ENCODE measurements around the gene RPGRIP1L. TPM values are rescaled to one million over a fixed set of nuclear protein-coding genes. Genes with fewer than 3 reads are reported as not detected.

RPGRIP1L gene
- total and polyA plus RNA-seq, 2 of the 13 experiments (the other 11 are each of a cell fraction or from before 2014, with no cell fraction given), result 5.0 to 13.5 TPM

DNA sequence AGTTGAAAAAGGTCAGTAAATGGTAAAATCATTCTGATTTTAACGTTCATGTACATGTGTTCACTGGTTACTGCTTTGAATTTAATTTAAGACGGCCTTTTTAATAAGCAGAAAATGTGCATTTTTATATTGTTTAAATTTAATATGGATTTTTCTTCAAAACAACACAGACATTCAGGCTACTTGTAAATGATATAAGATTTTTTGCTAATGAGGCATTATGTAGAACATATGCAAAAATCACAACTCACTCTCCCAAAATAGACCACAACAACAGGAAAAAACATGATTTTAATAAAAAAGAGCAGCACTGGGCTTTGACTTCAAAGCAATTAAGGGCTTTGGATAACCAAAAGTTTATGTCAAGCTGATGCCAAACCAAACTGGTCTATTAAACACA lies 22.3 kb downstream of the RPGRIP1L start:
- BruUV-seq (replicated peaks), result no TSS peak
- H3K9me3 ChIP-seq (ENCODE audit: low read length), result no peaks in the 10 kb centered on the region
- no peak for TF ChIP-seq ZNF703 (CRISPR knock-in tag; IDR thresholded peaks at IDR 0.05; ENCODE audit: borderline replicate concordance)
- TF ChIP-seq, protein P1, sequence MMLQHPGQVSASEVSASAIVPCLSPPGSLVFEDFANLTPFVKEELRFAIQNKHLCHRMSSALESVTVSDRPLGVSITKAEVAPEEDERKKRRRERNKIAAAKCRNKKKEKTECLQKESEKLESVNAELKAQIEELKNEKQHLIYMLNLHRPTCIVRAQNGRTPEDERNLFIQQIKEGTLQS (CRISPR knock-in tag; IDR thresholded peaks at IDR 0.05), result no peak
- no peak for TF ChIP-seq ZMYM2 (CRISPR knock-in tag; IDR thresholded peaks at IDR 0.05)
- TF ChIP-seq ZNF276 (CRISPR knock-in tag; IDR thresholded peaks at IDR 0.05; ENCODE audit: low read depth), result no peak
- no peak for TF ChIP-seq RAD51 (IDR thresholded peaks at IDR 0.05; ENCODE audit: borderline replicate concordance)
- TF ChIP-seq, protein P2, sequence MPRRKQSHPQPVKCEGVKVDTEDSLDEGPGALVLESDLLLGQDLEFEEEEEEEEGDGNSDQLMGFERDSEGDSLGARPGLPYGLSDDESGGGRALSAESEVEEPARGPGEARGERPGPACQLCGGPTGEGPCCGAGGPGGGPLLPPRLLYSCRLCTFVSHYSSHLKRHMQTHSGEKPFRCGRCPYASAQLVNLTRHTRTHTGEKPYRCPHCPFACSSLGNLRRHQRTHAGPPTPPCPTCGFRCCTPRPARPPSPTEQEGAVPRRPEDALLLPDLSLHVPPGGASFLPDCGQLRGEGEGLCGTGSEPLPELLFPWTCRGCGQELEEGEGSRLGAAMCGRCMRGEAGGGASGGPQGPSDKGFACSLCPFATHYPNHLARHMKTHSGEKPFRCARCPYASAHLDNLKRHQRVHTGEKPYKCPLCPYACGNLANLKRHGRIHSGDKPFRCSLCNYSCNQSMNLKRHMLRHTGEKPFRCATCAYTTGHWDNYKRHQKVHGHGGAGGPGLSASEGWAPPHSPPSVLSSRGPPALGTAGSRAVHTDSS (CRISPR knock-in tag; conservative IDR thresholded peaks at IDR 0.05), result no peak
- TF ChIP-seq, protein P3, sequence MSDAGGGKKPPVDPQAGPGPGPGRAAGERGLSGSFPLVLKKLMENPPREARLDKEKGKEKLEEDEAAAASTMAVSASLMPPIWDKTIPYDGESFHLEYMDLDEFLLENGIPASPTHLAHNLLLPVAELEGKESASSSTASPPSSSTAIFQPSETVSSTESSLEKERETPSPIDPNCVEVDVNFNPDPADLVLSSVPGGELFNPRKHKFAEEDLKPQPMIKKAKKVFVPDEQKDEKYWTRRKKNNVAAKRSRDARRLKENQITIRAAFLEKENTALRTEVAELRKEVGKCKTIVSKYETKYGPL (CRISPR knock-in tag; IDR thresholded peaks at IDR 0.05), result no peak
- no peaks in the 10 kb centered on the region for H3K4me1 ChIP-seq (ENCODE audit: insufficient read depth, low read length)
- H3K4me3 ChIP-seq (replicated peaks in 1 of 3; ENCODE audit: insufficient read depth in 1 of 3, low read depth in 2 of 3, low read length in 3 of 3), result no peak overlapping the region
- ATAC-seq, result no peak
- no peak for FAIRE-seq
- in situ Hi-C loops (cut with HindIII; ENCODE audit: extremely low pct_ligation_motif_present, low pct_unique_long_range_greater_than_20kb), result no loop called here
- H3K79me2 ChIP-seq (ENCODE audit: insufficient read depth, low read length), result no peaks in the 10 kb centered on the region
- intact Hi-C loops (cut with micrococcal nuclease; ENCODE audit: unreplicated experiment), result no loop called here
- POLR2A ChIA-PET, result no interaction called here
- H4K20me1 ChIP-seq (ENCODE audit: insufficient read depth, low read length), result no peaks in the 10 kb centered on the region
- H3K27me3 ChIP-seq (ENCODE audit: control insufficient read depth in 1 of 2, insufficient read depth in 2 of 2, low read length in 2 of 2), result no peaks in the 10 kb centered on the region
- no peak overlapping the region for H3K4me2 ChIP-seq (ENCODE audit: low read depth, low read length)
- H2AFZ ChIP-seq (ENCODE audit: low read length), result no peak overlapping the region
- DNase-seq (ENCODE audit: low spot score), result no peak
- CTCF ChIA-PET (ENCODE audit: low intra/inter-chr PET ratio, low total read pairs), result no interaction called here
- no peak overlapping the region for H3K27ac ChIP-seq (ENCODE audit: extremely low read length, insufficient read depth, low read length)
- H3K9ac ChIP-seq (ENCODE audit: insufficient read depth, low read depth, low read length), result no peak overlapping the region
- 79% methylated on average over 2 of the region's 2 CpGs for WGBS (ENCODE audit: low lambda C conversion rate)
- H3K36me3 ChIP-seq (replicated peaks in 1 of 2; ENCODE audit: control insufficient read depth in 1 of 2, insufficient read depth in 2 of 2, low read length in 2 of 2), result peaks cover 0 to 3% of the 10 kb centered on the region in 2 experiments; a peak in 2 of 5 replicates
